Endodermal cell (in vitro differentiated cells): ENCODE measurements around the gene CUZD1. TPM values are rescaled to one million over a fixed set of nuclear protein-coding genes. Genes with fewer than 3 reads are reported as not detected.
A peak's percentile ranks its signal among the peaks of the same experiment; 100 is the strongest.

ENCODE experiments used
- DNase-seq: peaks from one replicate; pipeline ENCODE4 v3.0.0-alpha.2; 2017
- H3K27ac ChIP-seq: 2 replicates; pipeline ENCODE4 v1.5.1; 2013; ENCODE audit warnings: mild to moderate bottlenecking, low read depth, low read length, moderate library complexity
- H3K27me3 ChIP-seq: 2 replicates; pipeline ENCODE4 v1.6.1; 2013; ENCODE audit warnings: mild to moderate bottlenecking, low read length, moderate library complexity; ENCODE audit not compliant: insufficient read depth, control insufficient read depth, poor library complexity, severe bottlenecking
- H3K36me3 ChIP-seq: 2 replicates; pipeline ENCODE4 v1.7.0; 2013; ENCODE audit warnings: mild to moderate bottlenecking, low read length, moderate library complexity; ENCODE audit not compliant: control insufficient read depth, insufficient read depth
- H3K4me1 ChIP-seq: one replicate; pipeline ENCODE4 v1.7.0; 2013; ENCODE audit warnings: low read length; ENCODE audit not compliant: control insufficient read depth, insufficient read depth
- H3K4me3 ChIP-seq: 2 replicates; pipeline ENCODE4 v1.5.1; 2013; ENCODE audit warnings: mild to moderate bottlenecking, low read length, moderate library complexity
- H3K9ac ChIP-seq: 2 replicates; pipeline ENCODE4 v1.6.1; 2013; ENCODE audit warnings: mild to moderate bottlenecking, low read length, moderate library complexity; ENCODE audit not compliant: poor library complexity, severe bottlenecking; ENCODE audit errors: extremely low read depth
- H3K9me3 ChIP-seq: 2 replicates; pipeline ENCODE4 v1.6.1; 2013; ENCODE audit warnings: mild to moderate bottlenecking, low read length, moderate library complexity; ENCODE audit not compliant: control insufficient read depth
- H3K27ac Mint-ChIP-seq: 2 replicates; pipeline ENCODE4 v1.8.0; 2020; ENCODE audit warnings: mixed read lengths
- H3K27me3 Mint-ChIP-seq: 2 replicates; pipeline ENCODE4 v1.8.0; 2021; ENCODE audit warnings: mild to moderate bottlenecking, mixed read lengths; ENCODE audit not compliant: insufficient read depth
- H3K36me3 Mint-ChIP-seq: 2 replicates; pipeline ENCODE4 v1.8.0; 2020; ENCODE audit warnings: low read depth, mixed read lengths
- H3K4me1 Mint-ChIP-seq: 2 replicates; pipeline ENCODE4 v1.8.0; 2020; ENCODE audit warnings: mixed read lengths
- H3K4me3 Mint-ChIP-seq: 2 replicates; pipeline ENCODE4 v1.8.0; 2020; ENCODE audit warnings: mild to moderate bottlenecking, moderate library complexity, mixed read lengths
- H3K9me3 Mint-ChIP-seq: 2 replicates; pipeline ENCODE4 v1.8.0; 2020; ENCODE audit warnings: mild to moderate bottlenecking, mixed read lengths
- CTCF ChIP-seq: fragments of 200-600 bp; sonication (generic); conservative IDR thresholded peaks from 2 replicates; pipeline ENCODE4 v1.5.0; 2021; ENCODE audit warnings: antibody characterized with exemption, mild to moderate bottlenecking
- WGBS, 2 experiments: methylation state at CpG; one replicate each; pipeline versions ENCODE4 v1.1.5 to v1.1.7; 2013; ENCODE audit warnings: missing lambda C conversion rate in 2 of 2, mixed read lengths in 1 of 2; ENCODE audit not compliant: insufficient coverage in 1 of 2, insufficient read length in 1 of 2; 5-methylcytosine and 5-hydroxymethylcytosine counted together
- total RNA-seq, 2 donors: library from RNA; stranded (reverse); fragmentation: NEBNext Ultra II Directional in 1 of 2; extraction: Animal tissue kit (Norgen Biotek cat#: 25700) in 1 of 2; gene quantifications; 2 replicates in 1 of 2; 3 replicates in 1 of 2; pipeline ENCODE4 v1.2.1, GENCODE V29; 2021

Gene CUZD1
- total RNA-seq, 2 donors from 2014 or later, result 0.53 TPM; not detected in 1

- Histone ChIP-seq H3K4me3 (no peak overlapping the region), H3K27me3 (no peaks in the 10 kb centered on the region), H3K36me3 (no peaks in the 10 kb centered on the region), H3K9ac (no peak overlapping the region), H3K9me3 (no peaks in the 10 kb centered on the region), H3K27ac (no peak overlapping the region), H3K4me1 (peaks cover 2% of the 10 kb centered on the region)
- no peak for TF ChIP-seq CTCF
- WGBS, 2 experiments, result 90 to 100% methylated on average over 1 of the region's 1 CpG
- Mint-ChIP-seq H3K4me3 (no peak overlapping the region), H3K4me1 (peaks cover 37% of the 10 kb centered on the region), H3K27me3 (no peaks in the 10 kb centered on the region), H3K9me3 (no peaks in the 10 kb centered on the region), H3K27ac (no peak overlapping the region), H3K36me3 (peaks cover under 1% of the 10 kb centered on the region)
- DNase-seq, result peak; percentile 19
Observed at GRCh38 chr10:122853665-122854313, 8.1 kb upstream of the CUZD1 start.

GRCh38 chr10:122852261-122852660 lies 6.6 kb upstream of the CUZD1 start:
- no peak for TF ChIP-seq CTCF
- Mint-ChIP-seq H3K27ac (no peak overlapping the region), H3K36me3 (no peaks in the 10 kb centered on the region), H3K9me3 (no peaks in the 10 kb centered on the region), H3K4me1 (peaks cover 37% of the 10 kb centered on the region), H3K27me3 (no peaks in the 10 kb centered on the region), H3K4me3 (no peak overlapping the region)
- 83 to 100% methylated on average over 1 to 2 of the region's 2 CpGs for WGBS, 2 experiments
- Histone ChIP-seq H3K4me3 (no peak overlapping the region), H3K9ac (no peak overlapping the region), H3K9me3 (no peaks in the 10 kb centered on the region), H3K36me3 (no peaks in the 10 kb centered on the region), H3K27ac (no peak overlapping the region), H3K27me3 (no peaks in the 10 kb centered on the region), H3K4me1 (peaks cover 2% of the 10 kb centered on the region)
- DNase-seq, result peak; percentile 32

GRCh38 chr10:122850705-122851640 lies 5.3 kb upstream of the CUZD1 start:
- Histone ChIP-seq H3K36me3 (no peaks in the 10 kb centered on the region), H3K9me3 (no peaks in the 10 kb centered on the region), H3K27ac (no peak overlapping the region), H3K27me3 (no peaks in the 10 kb centered on the region), H3K9ac (no peak overlapping the region), H3K4me3 (no peak overlapping the region), H3K4me1 (peaks cover 2% of the 10 kb centered on the region)
- peaks cover 35% of the 10 kb centered on the region for H3K4me1 Mint-ChIP-seq
- H3K27ac Mint-ChIP-seq, result no peak overlapping the region
- H3K9me3 Mint-ChIP-seq, result no peaks in the 10 kb centered on the region
- no peak for TF ChIP-seq CTCF
- no peak overlapping the region for H3K4me3 Mint-ChIP-seq
- no peaks in the 10 kb centered on the region for H3K27me3 Mint-ChIP-seq
- no peak for DNase-seq
- 86 to 88% methylated on average over 4 to 5 of the region's 5 CpGs for WGBS, 2 experiments
- H3K36me3 Mint-ChIP-seq, result no peaks in the 10 kb centered on the region
